Inferior parietal cortex (tissue), 1 donor: Measurements from ENCODE around the gene UBA1.
A peak's percentile ranks its signal among the peaks of the same experiment; 100 is the strongest.

ENCODE experiments used
- DNase-seq: peaks from one replicate; pipeline ENCODE4 v3.0.0-alpha.2; 2016; ENCODE audit errors: extremely low spot score

The UBA1 gene

DNA sequence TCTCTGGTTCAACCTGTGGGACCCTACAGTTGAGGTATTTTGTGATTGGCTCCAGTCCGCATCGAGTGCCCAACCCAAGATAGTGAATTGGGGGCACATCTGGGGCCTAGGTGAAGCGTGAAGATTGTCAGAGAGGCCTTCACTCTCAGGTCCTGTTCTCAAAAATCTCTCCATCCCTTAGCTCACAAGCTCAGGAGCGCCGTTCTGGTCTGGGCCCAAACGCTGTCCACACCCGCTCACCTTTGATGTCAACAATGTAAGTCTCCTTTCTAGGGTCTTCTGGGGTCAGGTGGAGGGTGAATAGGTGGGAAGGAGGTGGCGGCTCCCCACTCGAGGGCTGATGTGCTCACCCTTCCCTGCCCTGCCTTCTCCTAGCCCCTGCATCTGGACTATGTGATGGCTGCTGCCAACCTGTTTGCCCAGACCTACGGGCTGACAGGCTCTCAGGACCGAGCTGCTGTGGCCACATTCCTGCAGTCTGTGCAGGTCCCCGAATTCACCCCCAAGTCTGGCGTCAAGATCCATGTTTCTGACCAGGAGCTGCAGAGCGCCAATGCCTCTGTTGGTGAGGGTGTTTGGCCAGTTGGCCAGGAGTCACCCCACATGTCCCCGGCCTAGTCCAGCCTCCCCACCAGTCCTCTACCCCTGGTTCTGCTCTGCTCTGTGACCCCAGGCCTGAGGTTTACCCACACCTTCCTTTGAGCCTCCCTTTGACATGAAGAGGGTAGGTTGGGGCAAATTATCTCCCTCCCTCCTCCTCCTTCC is 17.2 kb downstream of the UBA1 start:
- no peak for DNase-seq

DNA sequence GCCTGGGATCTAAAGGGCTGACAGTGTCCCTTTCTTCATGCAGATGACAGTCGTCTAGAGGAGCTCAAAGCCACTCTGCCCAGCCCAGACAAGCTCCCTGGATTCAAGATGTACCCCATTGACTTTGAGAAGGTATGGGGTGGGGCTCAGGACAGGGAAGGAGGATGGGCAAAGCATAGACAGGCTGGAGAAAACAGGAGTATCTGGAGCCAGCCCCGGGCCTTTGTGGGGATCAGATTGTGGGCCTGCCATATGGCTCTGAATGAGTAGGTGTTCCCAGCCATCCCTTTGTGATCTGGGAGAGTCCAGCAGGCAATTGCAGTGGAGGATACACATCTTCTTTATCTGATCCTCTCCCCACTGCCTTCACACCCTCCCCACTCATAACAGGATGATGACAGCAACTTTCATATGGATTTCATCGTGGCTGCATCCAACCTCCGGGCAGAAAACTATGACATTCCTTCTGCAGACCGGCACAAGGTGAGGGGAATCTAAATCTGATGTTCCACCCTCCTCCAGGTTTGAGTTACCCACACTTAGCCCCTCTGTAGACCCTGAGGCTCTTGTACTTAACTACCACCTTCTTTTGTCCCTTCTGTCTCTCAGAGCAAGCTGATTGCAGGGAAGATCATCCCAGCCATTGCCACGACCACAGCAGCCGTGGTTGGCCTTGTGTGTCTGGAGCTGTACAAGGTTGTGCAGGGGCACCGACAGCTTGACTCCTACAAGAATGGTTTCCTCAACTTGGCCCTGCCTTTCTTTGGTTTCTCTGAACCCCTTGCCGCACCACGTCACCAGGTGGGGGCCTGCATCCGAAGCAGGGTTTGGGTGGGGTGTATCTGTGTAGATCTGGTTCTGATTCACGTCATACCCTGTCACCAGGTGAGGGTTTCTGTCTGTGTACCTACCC is 19.0 kb downstream of the UBA1 start:
- DNase-seq, result no peak

DNA sequence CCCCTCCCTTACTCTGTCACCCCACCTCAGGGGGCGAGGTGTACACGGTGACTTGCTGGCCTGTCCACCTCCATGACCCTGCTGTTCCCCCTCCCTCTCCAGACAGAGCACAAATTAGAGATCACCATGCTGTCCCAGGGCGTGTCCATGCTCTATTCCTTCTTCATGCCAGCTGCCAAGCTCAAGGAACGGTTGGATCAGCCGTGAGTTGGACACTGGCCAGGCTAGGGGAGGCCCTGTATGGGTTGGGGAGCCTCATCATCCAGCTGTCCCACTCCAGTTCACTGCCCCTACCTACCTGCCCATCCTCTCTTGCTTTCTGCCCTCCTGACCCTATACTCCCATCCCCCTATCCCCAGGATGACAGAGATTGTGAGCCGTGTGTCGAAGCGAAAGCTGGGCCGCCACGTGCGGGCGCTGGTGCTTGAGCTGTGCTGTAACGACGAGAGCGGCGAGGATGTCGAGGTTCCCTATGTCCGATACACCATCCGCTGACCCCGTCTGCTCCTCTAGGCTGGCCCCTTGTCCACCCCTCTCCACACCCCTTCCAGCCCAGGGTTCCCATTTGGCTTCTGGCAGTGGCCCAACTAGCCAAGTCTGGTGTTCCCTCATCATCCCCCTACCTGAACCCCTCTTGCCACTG is 20.9 kb downstream of the UBA1 start:
- DNase-seq, result no peak

DNA sequence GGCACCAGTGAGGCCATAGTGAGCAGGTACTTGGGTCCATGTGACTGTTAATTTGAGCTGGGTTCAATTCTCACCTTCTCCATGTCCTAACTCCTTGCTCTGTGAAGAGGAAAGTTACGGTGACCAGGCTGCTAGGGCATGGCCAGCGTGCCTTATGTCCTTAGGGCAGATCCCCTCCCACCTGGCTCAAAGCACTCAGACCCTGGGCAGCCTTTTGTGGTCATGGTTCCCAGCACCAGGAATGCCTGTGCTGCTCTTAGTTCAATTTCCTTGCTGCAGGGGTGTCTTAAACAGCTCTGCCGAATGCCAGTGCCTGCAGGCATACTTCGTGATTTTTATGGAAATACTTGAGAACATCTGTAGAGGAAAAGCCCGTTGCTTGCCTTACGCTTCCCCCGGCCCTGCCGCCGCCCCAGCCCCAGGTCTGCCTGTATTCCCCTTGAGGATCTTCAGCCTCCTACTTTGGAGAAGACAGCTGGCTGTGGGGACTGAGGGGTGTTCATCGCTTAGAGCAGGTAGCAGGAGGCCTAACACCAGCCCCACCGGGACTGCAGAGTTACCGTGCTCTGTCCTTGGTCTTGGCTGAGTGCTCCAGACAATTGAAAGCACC is 21.8 kb downstream of the UBA1 start:
- DNase-seq, result no peak

DNA sequence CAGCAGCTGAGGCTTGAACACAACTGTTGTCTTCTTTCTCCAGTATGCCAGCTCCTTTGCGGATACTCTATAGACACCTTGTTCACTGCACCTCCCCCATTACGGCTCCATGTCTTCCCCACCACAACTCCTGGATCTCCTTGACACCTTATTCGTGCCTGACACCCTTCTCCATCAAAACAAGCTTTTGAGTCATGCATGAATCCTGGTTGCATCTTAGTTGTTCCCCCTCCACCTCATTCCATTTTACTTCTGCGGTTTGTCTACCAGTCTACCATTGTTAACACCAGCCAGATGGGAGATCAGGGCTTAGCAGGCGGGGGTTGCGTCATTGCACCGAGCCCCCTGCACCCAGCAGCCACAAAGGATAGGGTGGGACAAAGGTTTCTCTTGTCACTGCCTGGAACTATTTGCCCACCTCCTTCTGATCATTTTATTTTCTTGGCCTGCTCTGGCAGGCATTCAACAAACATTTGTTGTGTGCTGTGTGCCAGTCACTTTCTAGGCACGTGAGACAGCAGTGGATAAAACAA is 22.8 kb downstream of the UBA1 start:
- no peak for DNase-seq

DNA sequence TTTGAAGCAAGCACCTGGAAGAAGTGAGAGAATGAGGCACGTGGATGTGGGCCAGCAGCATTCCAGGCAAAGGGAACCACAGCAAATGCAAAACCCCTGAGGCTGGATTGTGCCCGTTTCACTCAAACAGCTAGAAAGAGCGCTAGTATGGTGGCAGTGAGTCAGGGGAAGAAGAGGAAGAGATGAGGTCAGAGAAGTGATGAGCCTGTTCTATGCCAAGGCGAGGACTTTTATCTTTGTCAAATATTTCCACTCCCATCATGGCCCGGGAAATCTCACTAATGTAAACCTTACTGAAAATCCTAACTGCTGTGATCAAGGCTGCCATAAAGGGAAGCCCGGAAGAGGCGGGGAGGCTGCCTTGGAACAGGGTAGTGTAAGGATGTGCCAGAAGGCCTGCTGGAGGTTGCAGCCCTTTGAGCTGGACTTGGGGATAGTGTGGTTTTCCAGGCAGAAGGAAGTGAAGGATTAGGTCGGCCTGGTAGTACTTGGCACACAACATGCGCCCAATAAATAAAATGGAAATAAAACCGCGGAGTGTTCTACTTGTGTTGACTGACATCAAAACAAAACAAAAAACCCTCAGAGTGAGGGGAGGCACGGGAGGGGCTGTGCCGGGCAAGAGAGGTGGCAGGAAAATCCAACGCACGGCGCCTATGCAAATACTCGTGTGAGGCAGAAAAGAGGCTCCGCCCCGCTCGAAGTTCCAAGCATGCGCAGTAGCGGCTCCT is 23.7 kb downstream of the UBA1 start:
- DNase-seq, result no peak

DNA sequence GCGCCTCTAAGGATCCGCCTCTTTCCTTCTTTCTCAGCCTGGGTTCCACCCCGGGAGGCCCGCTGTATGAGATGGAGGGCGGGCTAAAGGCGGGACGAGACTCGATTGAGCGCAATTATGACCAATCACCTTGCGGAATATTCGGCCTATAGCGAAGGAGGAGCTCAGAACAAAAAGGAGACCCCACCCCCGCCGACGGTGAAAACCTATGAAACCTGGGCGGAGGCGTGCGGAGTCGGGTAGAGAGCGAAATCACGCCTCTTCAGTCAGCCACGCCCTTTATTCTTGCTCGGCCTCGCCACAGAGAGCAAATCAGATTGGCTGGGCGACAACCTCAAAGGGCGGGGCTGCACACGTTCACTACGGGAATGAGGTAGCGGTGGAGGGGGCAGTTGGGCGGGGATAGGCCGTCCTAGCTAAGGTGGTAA is 24.2 kb downstream of the UBA1 start:
- peak; percentile 94 for DNase-seq

DNA sequence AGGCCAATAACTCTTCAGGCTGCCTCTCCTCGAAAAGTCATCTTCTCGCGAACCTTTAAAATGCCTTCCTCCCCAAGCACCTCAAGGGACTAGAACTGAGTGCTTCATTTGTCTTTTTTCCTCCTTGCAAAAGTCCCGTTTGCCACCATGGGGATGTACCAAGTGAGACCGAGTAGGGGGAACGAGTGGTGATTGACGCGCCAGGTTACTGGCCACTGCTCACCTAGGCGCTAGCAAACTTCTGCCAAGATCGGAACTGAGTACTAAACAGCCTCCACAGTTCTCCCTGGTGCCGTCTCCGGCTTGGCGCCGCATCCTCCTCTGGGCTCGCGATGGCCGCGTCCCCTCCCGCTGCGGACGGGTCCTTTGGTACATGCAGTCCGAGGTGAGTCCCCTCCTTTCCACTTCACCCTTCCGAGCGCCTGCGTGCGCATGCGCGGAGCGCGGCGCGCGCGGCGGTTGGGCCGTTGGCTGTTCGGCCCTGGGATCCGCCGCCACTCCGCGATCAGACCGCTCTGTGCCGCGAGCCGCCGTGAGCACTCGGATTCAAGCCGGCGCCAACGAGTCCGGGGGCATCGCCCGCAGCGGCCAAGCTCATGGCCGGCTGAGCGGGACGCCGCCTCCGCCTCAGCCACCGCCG is 24.8 kb downstream of the UBA1 start, which contains the start of gene CDK16:
Gene CDK16, plus strand, starts transcription at position 402 of the 640 bp plus-strand sequence. CDS start 4,877 bp downstream, outside the sequence.
- peak; percentile 76 for DNase-seq

DNA sequence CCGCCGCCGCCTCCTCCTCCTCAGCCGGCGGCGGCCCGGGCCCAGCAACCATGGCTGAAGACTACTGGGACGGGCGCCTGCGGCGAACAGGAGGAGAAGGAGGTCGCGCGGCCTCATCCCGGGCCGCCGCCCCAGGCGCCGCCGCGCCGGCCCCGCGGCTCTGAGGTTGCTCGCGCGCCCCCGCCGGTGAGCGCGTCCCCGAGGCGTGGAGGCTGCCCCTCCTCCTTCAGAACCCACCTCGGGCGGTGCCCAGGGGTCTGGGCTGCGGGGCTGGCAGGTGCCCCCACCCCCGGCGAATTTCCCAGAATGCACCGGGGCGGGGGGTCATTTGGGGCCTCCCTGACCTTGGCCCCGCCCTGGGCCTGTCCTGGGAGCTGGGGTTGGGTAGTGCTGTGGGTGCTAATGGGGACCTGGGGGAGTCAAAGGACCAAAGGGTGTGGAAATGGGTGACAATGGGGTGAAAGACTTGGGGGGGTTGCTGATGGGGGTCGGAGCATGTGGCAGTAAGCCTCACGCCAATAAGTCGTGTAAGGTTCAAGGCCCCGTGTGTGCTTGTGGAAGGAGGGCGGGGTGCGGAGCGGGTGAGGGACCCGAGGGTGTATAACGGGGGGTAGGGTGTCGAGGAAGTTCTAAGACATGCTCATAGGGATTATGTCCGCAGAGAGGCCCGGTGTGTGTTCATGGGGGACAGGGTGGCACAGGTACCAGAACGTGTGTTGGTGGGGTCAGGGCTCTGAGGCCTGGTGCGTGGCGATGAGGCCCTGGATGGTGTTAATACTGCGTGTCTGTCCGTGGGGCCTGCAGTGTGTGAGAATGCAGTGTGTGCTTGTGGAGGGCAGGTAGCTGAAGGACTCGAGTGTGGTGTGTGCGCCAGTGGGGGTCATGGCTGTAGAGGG is 25.5 kb downstream of the UBA1 start:
- no peak for DNase-seq

DNA sequence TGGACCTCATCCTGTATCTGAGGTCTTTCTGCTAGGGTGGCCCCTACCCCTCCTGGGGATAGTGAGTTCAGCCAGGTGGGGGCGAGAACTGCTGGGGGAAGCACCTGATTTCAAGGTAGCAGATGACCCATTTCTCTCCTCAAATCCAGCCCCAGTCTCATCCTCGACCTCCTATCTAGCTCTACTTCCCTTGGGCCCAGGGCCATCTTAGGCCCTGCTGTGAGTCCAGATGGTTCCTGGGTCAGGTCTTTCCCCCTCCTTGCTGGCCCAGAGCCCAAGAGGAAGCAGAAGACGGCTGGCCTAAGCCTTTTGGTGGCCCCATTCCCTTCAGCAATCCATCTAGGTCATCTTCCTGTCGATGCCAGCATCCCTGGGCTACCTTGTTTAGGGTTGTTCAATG is 28.1 kb downstream of the UBA1 start:
- DNase-seq, result no peak

DNA sequence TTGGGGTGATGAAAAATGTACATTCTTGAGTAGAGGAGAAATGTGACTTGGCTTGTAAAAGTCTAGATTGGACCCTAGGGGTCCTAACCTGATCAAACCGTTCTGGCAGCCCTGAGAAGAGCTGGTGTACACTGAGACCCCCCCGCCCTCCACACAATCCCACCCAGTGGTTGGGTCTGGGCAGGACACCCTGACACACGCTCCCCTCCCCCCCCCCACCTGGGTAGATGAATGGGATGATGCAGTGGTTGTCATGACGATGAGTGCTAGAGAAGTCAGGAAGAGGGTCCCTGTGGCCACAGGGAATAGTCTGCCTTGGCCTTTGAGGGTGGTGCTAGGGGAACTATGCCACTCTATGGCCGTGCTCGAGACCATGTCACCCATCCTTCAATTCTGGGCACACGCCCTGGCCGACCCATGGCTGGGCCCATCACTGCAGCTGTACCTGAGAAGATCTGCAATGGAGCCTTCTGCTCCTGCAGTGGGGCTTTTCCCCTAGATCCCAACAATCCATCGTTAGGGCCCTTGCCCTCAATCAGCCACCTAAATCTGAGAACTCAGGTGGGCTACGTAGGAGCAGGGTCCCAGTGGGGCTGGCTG is 29.2 kb downstream of the UBA1 start:
- DNase-seq, result no peak

DNA sequence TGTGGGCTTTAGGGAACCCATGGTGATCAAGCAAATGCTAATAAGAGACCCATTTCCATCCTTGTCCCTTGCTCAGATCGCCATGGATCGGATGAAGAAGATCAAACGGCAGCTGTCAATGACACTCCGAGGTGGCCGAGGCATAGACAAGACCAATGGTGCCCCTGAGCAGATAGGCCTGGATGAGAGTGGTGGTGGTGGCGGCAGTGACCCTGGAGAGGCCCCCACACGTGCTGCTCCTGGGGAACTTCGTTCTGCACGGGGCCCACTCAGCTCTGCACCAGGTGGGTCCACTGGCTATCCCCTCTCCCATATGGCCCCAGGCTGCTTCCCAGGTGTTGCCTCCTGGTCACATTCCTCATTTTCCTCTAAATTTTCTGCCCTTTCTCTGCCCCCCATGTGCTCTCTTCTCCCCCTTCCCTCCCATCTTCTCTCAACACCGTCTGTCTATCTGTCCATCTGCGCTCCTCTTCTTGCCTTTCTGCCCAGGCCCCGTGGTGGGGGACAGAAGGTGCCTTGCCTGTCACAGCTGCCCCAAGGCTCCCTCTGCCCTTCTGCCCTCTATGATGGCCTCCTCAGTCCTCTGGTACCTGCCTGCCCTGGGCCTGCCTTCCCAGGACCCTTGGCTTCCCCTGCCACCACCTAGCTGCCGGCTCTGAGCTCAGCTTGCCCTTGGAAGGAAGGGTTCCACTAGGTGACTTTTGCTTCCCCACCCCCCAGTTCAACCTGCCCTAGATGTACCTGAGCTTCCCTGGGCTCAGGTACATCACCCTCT is 30.0 kb downstream of the UBA1 start:
- DNase-seq, result no peak

DNA sequence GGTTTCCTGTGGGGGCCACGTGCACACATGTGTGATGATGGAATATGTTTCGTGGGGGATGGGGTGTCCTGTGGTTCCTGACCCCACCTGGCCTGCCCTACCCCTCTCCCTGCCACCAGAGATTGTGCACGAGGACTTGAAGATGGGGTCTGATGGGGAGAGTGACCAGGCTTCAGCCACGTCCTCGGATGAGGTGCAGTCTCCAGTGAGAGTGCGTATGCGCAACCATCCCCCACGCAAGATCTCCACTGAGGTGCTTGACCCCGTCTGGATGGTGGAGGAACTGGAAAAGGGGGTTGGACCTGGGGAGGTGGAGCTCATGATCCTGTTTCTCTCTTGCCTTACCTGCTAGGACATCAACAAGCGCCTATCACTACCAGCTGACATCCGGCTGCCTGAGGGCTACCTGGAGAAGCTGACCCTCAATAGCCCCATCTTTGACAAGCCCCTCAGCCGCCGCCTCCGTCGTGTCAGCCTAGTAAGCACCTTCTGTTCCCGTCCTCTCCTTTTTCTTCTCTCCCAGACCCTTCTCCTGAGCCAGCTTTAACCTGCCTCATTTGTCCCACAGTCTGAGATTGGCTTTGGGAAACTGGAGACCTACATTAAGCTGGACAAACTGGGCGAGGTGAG is 30.8 kb downstream of the UBA1 start:
- no peak for DNase-seq

DNA sequence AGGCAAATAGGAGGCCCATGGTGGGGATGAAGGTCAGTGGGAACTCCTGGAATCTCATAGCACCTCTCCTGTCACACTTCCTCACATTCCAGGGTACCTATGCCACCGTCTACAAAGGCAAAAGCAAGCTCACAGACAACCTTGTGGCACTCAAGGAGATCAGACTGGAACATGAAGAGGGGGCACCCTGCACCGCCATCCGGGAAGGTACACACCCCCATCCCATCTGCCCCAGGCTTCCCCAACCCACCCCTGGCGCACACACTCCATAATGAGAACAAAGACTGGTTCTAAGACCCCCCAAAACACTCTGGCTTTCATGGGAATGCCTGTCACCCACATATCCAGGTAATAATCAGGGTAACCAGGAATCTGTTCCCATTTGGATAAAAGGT is 31.3 kb downstream of the UBA1 start:
- no peak for DNase-seq

DNA sequence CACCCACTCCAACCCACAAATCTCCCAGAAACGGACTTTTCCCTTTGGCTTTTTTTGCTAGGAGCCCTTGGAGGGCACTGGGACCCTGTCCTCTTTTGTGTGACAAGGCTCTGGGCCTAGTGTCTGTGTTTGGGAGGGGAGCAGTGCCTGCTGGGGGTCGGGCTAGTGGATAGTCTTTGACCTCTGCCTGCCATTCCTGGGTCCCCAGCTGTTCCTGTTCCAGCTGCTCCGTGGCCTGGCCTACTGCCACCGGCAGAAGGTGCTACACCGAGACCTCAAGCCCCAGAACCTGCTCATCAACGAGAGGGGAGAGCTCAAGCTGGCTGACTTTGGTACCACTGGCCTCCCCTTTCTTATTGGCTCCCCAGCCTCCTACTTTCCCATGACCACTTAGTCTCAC is 32.4 kb downstream of the UBA1 start:
- no peak for DNase-seq

DNA sequence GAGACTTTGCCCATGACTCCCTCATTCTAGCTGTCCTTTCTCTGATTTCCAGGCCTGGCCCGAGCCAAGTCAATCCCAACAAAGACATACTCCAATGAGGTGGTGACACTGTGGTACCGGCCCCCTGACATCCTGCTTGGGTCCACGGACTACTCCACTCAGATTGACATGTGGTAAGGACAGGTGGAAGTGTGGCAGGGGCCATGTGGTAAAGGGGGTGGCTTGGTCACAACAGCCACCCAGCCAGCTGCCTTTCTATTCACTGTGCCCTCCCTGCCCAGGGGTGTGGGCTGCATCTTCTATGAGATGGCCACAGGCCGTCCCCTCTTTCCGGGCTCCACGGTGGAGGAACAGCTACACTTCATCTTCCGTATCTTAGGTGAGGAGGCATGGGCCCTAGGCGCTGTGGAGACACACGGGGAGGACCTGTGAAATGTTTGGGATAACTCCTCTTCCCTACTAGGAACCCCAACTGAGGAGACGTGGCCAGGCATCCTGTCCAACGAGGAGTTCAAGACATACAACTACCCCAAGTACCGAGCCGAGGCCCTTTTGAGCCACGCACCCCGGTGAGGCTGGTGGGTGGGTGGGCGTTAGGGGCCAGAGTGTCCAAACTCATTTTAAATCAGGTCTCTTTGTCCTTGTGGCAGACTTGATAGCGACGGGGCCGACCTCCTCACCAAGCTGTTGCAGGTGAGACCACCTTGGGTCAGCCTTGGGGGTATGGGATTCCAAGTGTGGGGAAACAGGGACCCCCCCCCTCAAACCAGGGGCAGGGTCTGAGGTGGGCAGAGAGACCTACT is 33.1 kb downstream of the UBA1 start:
- no peak for DNase-seq

DNA sequence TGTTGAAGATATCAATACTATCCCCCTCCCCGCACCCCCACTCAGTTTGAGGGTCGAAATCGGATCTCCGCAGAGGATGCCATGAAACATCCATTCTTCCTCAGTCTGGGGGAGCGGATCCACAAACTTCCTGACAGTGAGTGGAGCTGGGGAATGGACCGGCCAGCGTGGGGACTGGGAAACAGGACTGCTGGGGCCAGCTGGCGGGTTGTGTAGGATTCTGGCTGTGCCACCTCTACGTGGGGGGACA is 33.6 kb downstream of the UBA1 start:
- DNase-seq, result no peak
